Liver (tissue), 9 donors: ENCODE measurements around the gene AATK. TPM values are rescaled to one million over a fixed set of nuclear protein-coding genes. Genes with fewer than 3 reads are reported as not detected.

Experiments used
- DNase-seq: peaks from one replicate; pipeline ENCODE4 v3.0.0-alpha.2; 2017; ENCODE audit warnings: low spot score
- H3K27ac ChIP-seq, 2 donors: one replicate each; pipeline ENCODE4 v1.7.0; 2013; ENCODE audit warnings: inconsistent platforms in 2 of 2, low read length in 2 of 2, control low read depth in 1 of 2, low read depth in 1 of 2, mild to moderate bottlenecking in 1 of 2
- H3K27me3 ChIP-seq, 4 donors: one replicate each; pipeline versions ENCODE4 v1.6.1 to v1.7.0; 2013; ENCODE audit warnings: low read length in 3 of 4, inconsistent platforms in 1 of 4, mild to moderate bottlenecking in 1 of 4, moderate library complexity in 1 of 4; ENCODE audit not compliant: control insufficient read depth in 4 of 4, insufficient read depth in 4 of 4
- H3K36me3 ChIP-seq, 4 donors: one replicate each; pipeline versions ENCODE4 v1.6.1 to v1.7.0; 2013; ENCODE audit warnings: low read length in 3 of 4, mild to moderate bottlenecking in 3 of 4, low read depth in 1 of 4, moderate library complexity in 1 of 4; ENCODE audit not compliant: control insufficient read depth in 4 of 4, insufficient read depth in 3 of 4
- H3K4me1 ChIP-seq, 4 donors: one replicate each; pipeline versions ENCODE4 v1.6.1 to v1.7.0; 2013; ENCODE audit warnings: low read length in 3 of 4, mild to moderate bottlenecking in 3 of 4, moderate library complexity in 1 of 4; ENCODE audit not compliant: control insufficient read depth in 4 of 4, insufficient read depth in 4 of 4
- H3K4me3 ChIP-seq, 3 donors: one replicate each; pipeline versions ENCODE4 v1.6.1 to v1.7.0; 2013; ENCODE audit warnings: low read length in 3 of 3, control low read depth in 1 of 3, low read depth in 1 of 3, mild to moderate bottlenecking in 1 of 3
- H3K9ac ChIP-seq, 2 donors: one replicate each; pipeline ENCODE4 v1.7.0; 2013; ENCODE audit warnings: low read length in 2 of 2, mild to moderate bottlenecking in 2 of 2, moderate library complexity in 2 of 2, control low read depth in 1 of 2, low read depth in 1 of 2
- H3K9me3 ChIP-seq, 4 donors: one replicate each; pipeline versions ENCODE4 v1.6.1 to v1.7.0; 2013; ENCODE audit warnings: low read length in 3 of 4; ENCODE audit not compliant: control insufficient read depth in 4 of 4
- ATF3 ChIP-seq: IDR thresholded peaks from 2 replicates; pipeline ENCODE4 v1.6.1; 2016; ENCODE audit warnings: antibody characterized with exemption
- CTCF ChIP-seq: fragments of 150-350 bp; IDR thresholded peaks from 2 replicates; pipeline ENCODE4 v1.5.1; 2017; ENCODE audit warnings: improper control_type of control experiment, low read depth, low read length; ENCODE audit not compliant: missing input control
- FOXA1 ChIP-seq: IDR thresholded peaks from 2 replicates; pipeline ENCODE4 v1.6.1; 2016; ENCODE audit warnings: antibody characterized with exemption
- FOXA2 ChIP-seq: IDR thresholded peaks from 2 replicates; pipeline ENCODE4 v1.6.1; 2016; ENCODE audit warnings: antibody characterized with exemption
- GABPA ChIP-seq, 2 donors: IDR thresholded peaks in 1 of 2; conservative IDR thresholded peaks in 1 of 2; 2 replicates each; pipeline ENCODE4 v1.6.1; 2016; ENCODE audit warnings: antibody characterized with exemption in 2 of 2, mild to moderate bottlenecking in 1 of 2, moderate library complexity in 1 of 2
- HNF4A ChIP-seq, 2 donors: conservative IDR thresholded peaks; 2 replicates each; pipeline ENCODE4 v1.6.1; 2016; ENCODE audit warnings: antibody characterized with exemption in 2 of 2, mild to moderate bottlenecking in 2 of 2
- HNF4G ChIP-seq: IDR thresholded peaks from 2 replicates; pipeline ENCODE4 v1.6.1; 2016; ENCODE audit warnings: antibody characterized with exemption
- JUND ChIP-seq, 2 donors: IDR thresholded peaks; 2 replicates each; pipeline ENCODE4 v1.6.1; 2016; ENCODE audit warnings: antibody characterized with exemption in 2 of 2
- NR2F2 ChIP-seq: IDR thresholded peaks from 2 replicates; pipeline ENCODE4 v1.6.1; 2016; ENCODE audit warnings: antibody characterized with exemption
- RXRA ChIP-seq, 2 donors: IDR thresholded peaks; 2 replicates each; pipeline ENCODE4 v1.6.1; 2017 to 2018; ENCODE audit warnings: antibody characterized with exemption in 2 of 2, mild to moderate bottlenecking in 1 of 2
- TAF1 ChIP-seq: conservative IDR thresholded peaks from 2 replicates; pipeline ENCODE4 v1.6.1; 2016; ENCODE audit warnings: antibody characterized with exemption, mild to moderate bottlenecking
- YY1 ChIP-seq: IDR thresholded peaks from 2 replicates; pipeline ENCODE4 v1.6.1; 2016; ENCODE audit warnings: antibody characterized with exemption, mild to moderate bottlenecking
- WGBS: extraction: QIAGEN DNeasy Blood & Tissue Kit; methylation state at CpG from one replicate; pipeline ENCODE4 v1.1.7; 2013; 5-methylcytosine and 5-hydroxymethylcytosine counted together
- polyA plus RNA-seq, 2 donors: library from polyadenylated mRNA; stranded (reverse) in 1 of 2; unstranded in 1 of 2; fragments of 200-250 nt in 1 of 2; fragments of >200 nt in 1 of 2; fragmentation: Nextera tagmentation in 1 of 2; extraction: Ambion mirVana in 1 of 2; gene quantifications; one replicate each; pipeline versions ENCODE4 v1.2.1 to v1.2.3, GENCODE V29; 2013 to 2015
- total RNA-seq, 2 donors: library from RNA; depleted of rRNA; stranded (reverse); fragments of >200 nt; gene quantifications; one replicate each; pipeline ENCODE4 v1.2.3, GENCODE V29; 2014
- TF ChIP-seq, protein P1 (sequence below): IDR thresholded peaks from 2 replicates; pipeline ENCODE4 v1.6.1; 2016; ENCODE audit warnings: antibody characterized with exemption
- donor health status: healthy.
- donor health status: healthy.
- donor health status: healthy.
- donor health status: healthy.
- donor health status: healthy.

Gene AATK
- total and polyA plus RNA-seq, 4 donors, result 0.24 to 2.3 (median 0.62) TPM

GRCh38 chr17:81187120-81187519 is 21.1 kb upstream of the AATK start:
- H3K9me3 ChIP-seq, result no peaks in the 10 kb centered on the region
- DNase-seq, result no peak
- no peak overlapping the region for H3K9ac ChIP-seq
- no peak overlapping the region for H3K4me3 ChIP-seq
- 96% methylated on average over 11 of the region's 11 CpGs for WGBS
- TF ChIP-seq HNF4G, result no peak
- TF ChIP-seq TAF1, result no peak
- TF ChIP-seq RXRA (IDR thresholded peaks at IDR 0.05), result no peak
- TF ChIP-seq NR2F2, result no peak
- no peak for TF ChIP-seq ATF3
- no peak for TF ChIP-seq CTCF
- TF ChIP-seq JUND (IDR thresholded peaks at IDR 0.05), result no peak
- TF ChIP-seq HNF4A (conservative IDR thresholded peaks at IDR 0.05), result no peak
- no peaks in the 10 kb centered on the region for H3K4me1 ChIP-seq
- no peak overlapping the region for H3K27ac ChIP-seq
- H3K36me3 ChIP-seq, result no peaks in the 10 kb centered on the region
- no peaks in the 10 kb centered on the region for H3K27me3 ChIP-seq

DNA sequence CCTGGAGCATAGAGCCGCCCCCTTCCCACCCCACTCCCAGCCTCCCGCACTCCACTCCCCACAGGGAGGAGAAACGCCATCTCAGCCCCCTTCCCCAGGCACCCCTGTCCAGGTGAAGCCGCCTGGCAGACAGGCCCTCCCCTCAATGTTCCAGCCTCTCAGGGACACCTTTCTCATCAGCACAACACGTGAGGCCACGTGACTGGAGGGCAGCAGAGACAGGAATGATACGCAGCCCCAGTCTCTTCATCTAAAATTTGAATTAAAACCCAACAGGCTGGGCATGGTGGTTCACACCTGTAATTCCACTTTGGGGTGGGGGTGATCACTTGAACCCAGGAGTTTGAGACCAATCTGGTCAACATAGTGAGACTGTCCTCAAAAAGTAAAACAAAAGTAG is 20.2 kb upstream of the AATK start:
- H3K36me3 ChIP-seq, result no peaks in the 10 kb centered on the region

GRCh38 chr17:81184555-81184954 is 18.5 kb upstream of the AATK start:
- no peak overlapping the region for H3K27ac ChIP-seq
- 39% methylated on average over 15 of the region's 15 CpGs for WGBS
- H3K9ac ChIP-seq, result no peak overlapping the region
- H3K4me1 ChIP-seq, result no peaks in the 10 kb centered on the region
- no peak for DNase-seq
- no peaks in the 10 kb centered on the region for H3K36me3 ChIP-seq
- H3K4me3 ChIP-seq, result no peak overlapping the region
- H3K27me3 ChIP-seq, result no peaks in the 10 kb centered on the region
- no peaks in the 10 kb centered on the region for H3K9me3 ChIP-seq
- TF ChIP-seq YY1, result no peak
- TF ChIP-seq NR2F2, result no peak
- no peak for TF ChIP-seq ATF3
- no peak for TF ChIP-seq FOXA1
- TF ChIP-seq TAF1, result no peak
- TF ChIP-seq CTCF, result no peak
- TF ChIP-seq, protein P1, sequence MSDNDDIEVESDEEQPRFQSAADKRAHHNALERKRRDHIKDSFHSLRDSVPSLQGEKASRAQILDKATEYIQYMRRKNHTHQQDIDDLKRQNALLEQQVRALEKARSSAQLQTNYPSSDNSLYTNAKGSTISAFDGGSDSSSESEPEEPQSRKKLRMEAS, result no peak
- no peak for TF ChIP-seq GABPA (IDR thresholded peaks at IDR 0.05 in 1 of 2, conservative IDR thresholded peaks at IDR 0.05 in 1 of 2)
- no peak for TF ChIP-seq FOXA2

More for the DNA sequence above, 20.2 kb upstream of the AATK start:
- H3K4me3 ChIP-seq, result no peak overlapping the region
- H3K4me1 ChIP-seq, result no peaks in the 10 kb centered on the region
- 84% methylated on average over 7 of the region's 7 CpGs for WGBS
- no peaks in the 10 kb centered on the region for H3K9me3 ChIP-seq
- TF ChIP-seq, protein P1, result no peak
- TF ChIP-seq FOXA2 (no peak), ATF3 (no peak)
- H3K27me3 ChIP-seq, result no peaks in the 10 kb centered on the region
- H3K9ac ChIP-seq, result no peak overlapping the region
- DNase-seq, result no peak
- no peak overlapping the region for H3K27ac ChIP-seq
